Neural cell (in vitro differentiated cells): ENCODE results near the gene DMKN. TPM values are rescaled to one million over a fixed set of nuclear protein-coding genes. Genes with fewer than 3 reads are reported as not detected.

Experiments used
- H2AFZ ChIP-seq: fragments of 200-600, 300-800 bp; sonication (generic), shearing (Covaris generic); 2 replicates; pipeline ENCODE4 v1.6.0; 2014; ENCODE audit warnings: low read depth, mild to moderate bottlenecking, antibody characterized with exemption, low read length, moderate library complexity
- H3F3A ChIP-seq: fragments of 200-600 bp; shearing (Covaris generic); 2 replicates; pipeline ENCODE4 v1.6.1; 2016; ENCODE audit warnings: mild to moderate bottlenecking, moderate library complexity, mixed read lengths, antibody characterized with exemption, low read length; ENCODE audit not compliant: insufficient read depth, poor library complexity, severe bottlenecking
- H3K27ac ChIP-seq: fragments of 200-600, 300-800 bp; sonication (generic), shearing (Covaris generic); 2 replicates; pipeline ENCODE4 v1.5.1; 2014; ENCODE audit warnings: mild to moderate bottlenecking, low read length, moderate library complexity
- H3K27me3 ChIP-seq: fragments of 300-800, 200-600 bp; sonication (generic), shearing (Covaris generic); 2 replicates; pipeline ENCODE4 v1.6.0; 2014; ENCODE audit warnings: mild to moderate bottlenecking, low read depth, low read length, moderate library complexity; ENCODE audit not compliant: insufficient read depth
- H3K36me3 ChIP-seq: fragments of 300-800, 200-600 bp; sonication (generic), shearing (Covaris generic); 2 replicates; pipeline ENCODE4 v1.5.1; 2014; ENCODE audit warnings: mild to moderate bottlenecking, antibody characterized with exemption, low read length, moderate library complexity; ENCODE audit not compliant: insufficient read depth
- H3K4me2 ChIP-seq: fragments of 300-800, 200-600 bp; sonication (generic), shearing (Covaris generic); 2 replicates; pipeline ENCODE4 v1.6.0; 2014; ENCODE audit warnings: mild to moderate bottlenecking, low read length
- H3K4me3 ChIP-seq: fragments of 300-800, 200-600 bp; sonication (generic), shearing (Covaris generic); 2 replicates; pipeline ENCODE4 v1.5.1; 2014; ENCODE audit warnings: mild to moderate bottlenecking, low read length, moderate library complexity
- H3K79me2 ChIP-seq: fragments of 200-600 bp; shearing (Covaris generic); replicated peaks from 2 replicates; pipeline ENCODE4 v1.6.0; 2014; ENCODE audit warnings: mild to moderate bottlenecking, low read length, moderate library complexity; ENCODE audit not compliant: insufficient read depth
- H3K9ac ChIP-seq: fragments of 300-800, 200-600 bp; sonication (generic), shearing (Covaris generic); 2 replicates; pipeline ENCODE4 v1.6.1; 2016; ENCODE audit warnings: mild to moderate bottlenecking, low read length, mixed read lengths
- H3K9me2 ChIP-seq: fragments of 200-600 bp; shearing (Covaris generic); 2 replicates; pipeline ENCODE4 v1.6.1; 2016; ENCODE audit warnings: mild to moderate bottlenecking, low read length, mixed read lengths; ENCODE audit not compliant: insufficient read depth
- H3K9me3 ChIP-seq: fragments of 200-600, 300-800 bp; sonication (generic), shearing (Covaris generic); 2 replicates; pipeline ENCODE4 v1.6.1; 2016; ENCODE audit warnings: mild to moderate bottlenecking, mixed run types, low read length, moderate library complexity, mixed read lengths
- H4K20me1 ChIP-seq: fragments of 200-600 bp; shearing (Covaris generic); 2 replicates; pipeline ENCODE4 v1.6.1; 2016; ENCODE audit warnings: mild to moderate bottlenecking, mixed run types; ENCODE audit not compliant: insufficient read depth
- CTCF ChIP-seq: fragments of 450-650 bp; IDR thresholded peaks from 2 replicates; pipeline ENCODE4 v1.5.1; 2014; ENCODE audit warnings: antibody characterized with exemption, mild to moderate bottlenecking, moderate library complexity; ENCODE audit not compliant: poor library complexity, severe bottlenecking
- EP300 ChIP-seq: fragments of 450-650 bp; conservative IDR thresholded peaks from 2 replicates; pipeline ENCODE4 v1.6.1; 2014; ENCODE audit warnings: antibody characterized with exemption, mild to moderate bottlenecking, moderate library complexity; ENCODE audit not compliant: poor library complexity, severe bottlenecking
- EZH2 ChIP-seq: fragments of 200-600, 300-800 bp; shearing (Covaris generic), sonication (generic); IDR thresholded peaks from 2 replicates; pipeline ENCODE4 v1.6.1; 2014; ENCODE audit warnings: antibody characterized with exemption, low read length, borderline replicate concordance, mild to moderate bottlenecking; ENCODE audit not compliant: insufficient read depth, poor library complexity, severe bottlenecking
- MXI1 ChIP-seq: fragments of 450-650 bp; conservative IDR thresholded peaks from 2 replicates; pipeline ENCODE4 v1.6.1; 2014; ENCODE audit warnings: antibody characterized with exemption, mild to moderate bottlenecking; ENCODE audit not compliant: poor library complexity, severe bottlenecking
- POLR2AphosphoS5 ChIP-seq: IDR thresholded peaks from 2 replicates; pipeline ENCODE4 v1.6.1; 2012
- RAD21 ChIP-seq: fragments of 450-650 bp; conservative IDR thresholded peaks from 2 replicates; pipeline ENCODE4 v1.6.1; 2014; ENCODE audit warnings: antibody characterized with exemption, mild to moderate bottlenecking, moderate library complexity
- REST ChIP-seq: IDR thresholded peaks from 2 replicates; pipeline ENCODE4 v1.6.1; 2012; ENCODE audit warnings: borderline replicate concordance
- SMC3 ChIP-seq: fragments of 450-650 bp; conservative IDR thresholded peaks from 2 replicates; pipeline ENCODE4 v1.6.1; 2014; ENCODE audit warnings: antibody characterized with exemption, mild to moderate bottlenecking, moderate library complexity; ENCODE audit not compliant: poor library complexity
- TAF1 ChIP-seq: IDR thresholded peaks from 2 replicates; pipeline ENCODE4 v1.6.1; 2012; ENCODE audit warnings: low read depth
- polyA plus RNA-seq: library from polyadenylated mRNA; depleted of rRNA; stranded (reverse); fragments of >200 nt; gene quantifications from 2 replicates; pipeline ENCODE4 v1.2.3, GENCODE V29; 2014

Gene DMKN
- polyA plus RNA-seq, 1 donor from 2014 or later, result not detected

- H3K4me2 ChIP-seq, result no peak overlapping the region
- no peak for TF ChIP-seq TAF1
- no peak for TF ChIP-seq POLR2AphosphoS5
- no peak for TF ChIP-seq RAD21
- no peak for TF ChIP-seq MXI1
- no peak for TF ChIP-seq EP300
- TF ChIP-seq EZH2, result no peak
- no peak for TF ChIP-seq REST
- TF ChIP-seq CTCF, result no peak
- no peak for TF ChIP-seq SMC3
- H3K36me3 ChIP-seq, result no peaks in the 10 kb centered on the region
Measured at GRCh38 chr19:35559281-35559659, 45.8 kb upstream of the DMKN start.

GRCh38 chr19:35558400-35559280 lies 45.2 kb upstream of the DMKN start:
- Histone ChIP-seq H3K27me3 (peaks cover 30% of the 10 kb centered on the region), H3K4me3 (peak overlapping the region; percentile 65), H3F3A (no peaks in the 10 kb centered on the region)

More at GRCh38 chr19:35559281-35559659, 45.8 kb upstream of the DMKN start:
- H4K20me1 ChIP-seq, result no peaks in the 10 kb centered on the region
- no peaks in the 10 kb centered on the region for H3F3A ChIP-seq
- peaks cover 30% of the 10 kb centered on the region for H3K27me3 ChIP-seq
- no peak overlapping the region for H3K9ac ChIP-seq
- no peaks in the 10 kb centered on the region for H3K9me2 ChIP-seq
- no peaks in the 10 kb centered on the region for H3K9me3 ChIP-seq
- no peak overlapping the region for H2AFZ ChIP-seq
- H3K27ac ChIP-seq, result no peak overlapping the region
- no peaks in the 10 kb centered on the region for H3K79me2 ChIP-seq
- no peak overlapping the region for H3K4me3 ChIP-seq

More at GRCh38 chr19:35558400-35559280, 45.2 kb upstream of the DMKN start:
- Histone ChIP-seq H3K9me2 (no peaks in the 10 kb centered on the region), H3K36me3 (no peaks in the 10 kb centered on the region), H3K79me2 (no peaks in the 10 kb centered on the region), H4K20me1 (no peaks in the 10 kb centered on the region), H3K27ac (no peak overlapping the region), H3K9ac (no peak overlapping the region), H3K9me3 (no peaks in the 10 kb centered on the region), H3K4me2 (no peak overlapping the region), H2AFZ (no peak overlapping the region)
- TF ChIP-seq RAD21 (no peak), REST (no peak), EZH2 (no peak), EP300 (no peak), MXI1 (no peak)
